Measurements from ENCODE around the gene DOCK3. TPM values are rescaled to one million over a fixed set of nuclear protein-coding genes. Genes with fewer than 3 reads are reported as not detected.
"Not testable (repeated sequence)": the region's sequence is repeated elsewhere in the genome, so short reads cannot be mapped to it uniquely, and the experiment has no call there.

Gene DOCK3
- total RNA-seq, 1 donor from 2014 or later: not detected

GRCh38 chr3:51094838-51095237 is 420.1 kb downstream of the DOCK3 start:
- not testable (repeated sequence) for DNase-seq (ENCODE audit: low read depth in 2 of 2)

GRCh38 chr3:51099794-51100535 is 425.2 kb downstream of the DOCK3 start:
- peak; percentile 60 to 67 for DNase-seq (ENCODE audit: low read depth in 2 of 2)

- DNase-seq (ENCODE audit: low read depth in 2 of 2): no peak
Observed at GRCh38 chr3:51100536-51100851, 425.8 kb downstream of the DOCK3 start.

- no peak for DNase-seq (ENCODE audit: low read depth in 2 of 2)
Observed at GRCh38 chr3:51102396-51102795, 427.7 kb downstream of the DOCK3 start.

- no peak for DNase-seq (ENCODE audit: low read depth in 2 of 2)
Observed at GRCh38 chr3:51106242-51106876, 431.6 kb downstream of the DOCK3 start.

GRCh38 chr3:51110586-51110985 is 435.9 kb downstream of the DOCK3 start:
- no peak for DNase-seq (ENCODE audit: low read depth in 2 of 2)

GRCh38 chr3:51122944-51123343 is 448.2 kb downstream of the DOCK3 start:
- no peak for DNase-seq (ENCODE audit: low read depth in 2 of 2)

- DNase-seq (ENCODE audit: low read depth in 2 of 2): no peak
Observed at GRCh38 chr3:51123531-51123930, 448.8 kb downstream of the DOCK3 start.

- not testable (repeated sequence) for DNase-seq (ENCODE audit: low read depth in 2 of 2)
Observed at GRCh38 chr3:51131607-51132006, 456.9 kb downstream of the DOCK3 start.

GRCh38 chr3:51137715-51138114 is 463.0 kb downstream of the DOCK3 start:
- DNase-seq (ENCODE audit: low read depth in 2 of 2): no peak

GRCh38 chr3:51139616-51140015 is 464.9 kb downstream of the DOCK3 start:
- DNase-seq (ENCODE audit: low read depth in 2 of 2): no peak

GRCh38 chr3:51141573-51141972 is 466.8 kb downstream of the DOCK3 start:
- no peak for DNase-seq (ENCODE audit: low read depth in 2 of 2)

GRCh38 chr3:51145811-51146585 is 471.3 kb downstream of the DOCK3 start:
- no peak for DNase-seq (ENCODE audit: low read depth in 2 of 2)

- no peak for DNase-seq (ENCODE audit: low read depth in 2 of 2)
Observed at GRCh38 chr3:51146781-51147180, 472.1 kb downstream of the DOCK3 start.

GRCh38 chr3:51156147-51156546 is 481.4 kb downstream of the DOCK3 start:
- no peak for DNase-seq (ENCODE audit: low read depth in 2 of 2)

GRCh38 chr3:51163051-51163450 is 488.3 kb downstream of the DOCK3 start:
- DNase-seq (ENCODE audit: low read depth in 2 of 2): no peak

- DNase-seq (ENCODE audit: low read depth in 2 of 2): no peak
Observed at GRCh38 chr3:51173518-51174271, 499.0 kb downstream of the DOCK3 start.

GRCh38 chr3:51176923-51177322 is 502.2 kb downstream of the DOCK3 start:
- no peak for DNase-seq (ENCODE audit: low read depth in 2 of 2)

- DNase-seq (ENCODE audit: low read depth in 2 of 2): not testable (repeated sequence)
Observed at GRCh38 chr3:51186446-51186845, 511.7 kb downstream of the DOCK3 start.

GRCh38 chr3:51190199-51190598 is 515.5 kb downstream of the DOCK3 start:
- DNase-seq (ENCODE audit: low read depth in 2 of 2): no peak

- DNase-seq (ENCODE audit: low read depth in 2 of 2): no peak
Observed at GRCh38 chr3:51190827-51191226, 516.1 kb downstream of the DOCK3 start.

- no peak for DNase-seq (ENCODE audit: low read depth in 2 of 2)
Observed at GRCh38 chr3:51191768-51192167, 517.0 kb downstream of the DOCK3 start.
